Choroid plexus epithelial cell (primary cell): ENCODE measurements around the gene ZNF597.

Source experiments
- DNase-seq: peaks from one replicate; pipeline ENCODE4 v3.0.0-alpha.2; 2010; ENCODE audit warnings: low read depth
- H3K4me3 ChIP-seq: 2 replicates; pipeline ENCODE4 v1.5.1; 2011; ENCODE audit warnings: low read depth, mild to moderate bottlenecking, control low read depth, low read length, moderate library complexity
- CTCF ChIP-seq: conservative IDR thresholded peaks from 2 replicates; pipeline ENCODE4 v1.5.1; 2011; ENCODE audit warnings: low read depth, mild to moderate bottlenecking, control low read depth, inconsistent platforms, low read length, moderate library complexity

ZNF597 gene

GRCh38 chr16:3458852-3459361, 15.6 kb upstream of the ZNF597 start:
- peak; percentile 54 for DNase-seq
- H3K4me3 ChIP-seq: peak overlapping the region; percentile 93
- no peak for TF ChIP-seq CTCF

- TF ChIP-seq CTCF: no peak
- peak; percentile 67 for DNase-seq
- H3K4me3 ChIP-seq: peak overlapping the region; percentile 93
Measured at GRCh38 chr16:3458278-3458851, 15.1 kb upstream of the ZNF597 start.

- H3K4me3 ChIP-seq: peak overlapping the region; percentile 93
- peak; percentile 51 for TF ChIP-seq CTCF
- DNase-seq: peak; percentile 91
Measured at GRCh38 chr16:3457434-3458252, 14.3 kb upstream of the ZNF597 start.

GRCh38 chr16:3454631-3455147, 11.4 kb upstream of the ZNF597 start:
- DNase-seq: no peak
- TF ChIP-seq CTCF: no peak
- H3K4me3 ChIP-seq: no peak overlapping the region

GRCh38 chr16:3454093-3454492, 10.8 kb upstream of the ZNF597 start:
- TF ChIP-seq CTCF: no peak
- no peak overlapping the region for H3K4me3 ChIP-seq
- no peak for DNase-seq

- peak; percentile 19 for TF ChIP-seq CTCF
- peak; percentile 80 for DNase-seq
- peak overlapping the region; percentile 57 for H3K4me3 ChIP-seq
Measured at GRCh38 chr16:3444032-3444388, 706 bp upstream of the ZNF597 start.

GRCh38 chr16:3439637-3440036, 3.7 kb downstream of the ZNF597 start:
- DNase-seq: no peak
- no peak overlapping the region for H3K4me3 ChIP-seq
- no peak for TF ChIP-seq CTCF
